BLaER1 treated with 17β-estradiol and CSF1 and Interleukin-3, amounts not matched to agents 10 nM and 100 nM (cell line): ENCODE data around the gene DIRAS1.
A peak's percentile ranks its signal among the peaks of the same experiment; 100 is the strongest.

Source experiments
- H3K27ac ChIP-seq, 11 experiments: shearing (Covaris generic); formaldehyde crosslinking; 2 replicates each; pipeline ENCODE4 v1.8.1; 2022
- H3K27me3 ChIP-seq, 11 experiments: shearing (Covaris generic); formaldehyde crosslinking; 2 replicates each; pipeline ENCODE4 v1.8.1; 2022
- H3K36me3 ChIP-seq, 11 experiments: shearing (Covaris generic); formaldehyde crosslinking; 2 replicates each; pipeline ENCODE4 v1.8.1; 2022
- H3K4me1 ChIP-seq, 10 experiments: shearing (Covaris generic); formaldehyde crosslinking; 2 replicates each; pipeline ENCODE4 v1.8.1; 2022
- H3K4me2 ChIP-seq, 11 experiments: shearing (Covaris generic); formaldehyde crosslinking; 2 replicates each; pipeline ENCODE4 v1.8.1; 2022
- H3K4me3 ChIP-seq, 10 experiments: shearing (Covaris generic); formaldehyde crosslinking; 2 replicates each; pipeline ENCODE4 v1.8.1; 2022
- H3K9ac ChIP-seq, 11 experiments: shearing (Covaris generic); formaldehyde crosslinking; 2 replicates each; pipeline ENCODE4 v1.8.1; 2022
- H3K9me3 ChIP-seq, 11 experiments: shearing (Covaris generic); formaldehyde crosslinking; replicated peaks in 1 of 11; 2 replicates each; pipeline ENCODE4 v1.8.1; 2022
- H4K20me1 ChIP-seq, 11 experiments: shearing (Covaris generic); formaldehyde crosslinking; 2 replicates each; pipeline ENCODE4 v1.8.1; 2022
- Cebpa-rat ChIP-seq, 11 experiments: shearing (Covaris generic); IDR thresholded peaks; 2 replicates each; pipeline ENCODE4 v1.8.1; 2022

Gene DIRAS1

DNA sequence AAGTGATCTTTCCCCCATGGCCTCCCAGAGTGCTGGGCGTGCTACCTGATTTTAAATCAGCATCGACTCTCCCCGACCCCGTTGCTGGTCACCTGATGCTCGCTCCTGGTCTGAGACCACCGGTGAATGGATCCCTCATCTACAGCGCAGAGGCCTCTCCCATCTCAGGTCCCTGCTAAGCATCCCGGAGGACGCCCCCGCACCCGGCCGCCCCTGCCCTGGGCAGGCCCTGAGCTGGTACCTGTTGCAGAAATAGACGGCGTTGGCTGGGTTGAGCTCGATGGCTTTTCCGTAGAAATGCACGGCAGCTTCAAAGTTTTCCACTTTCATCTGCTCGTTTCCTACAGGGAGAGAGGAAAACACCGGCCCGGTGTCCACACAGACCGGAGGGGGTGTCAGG is 43.8 kb upstream of the DIRAS1 start:
- peaks cover 25 to 91% (median 77%) of the 10 kb centered on the region in 11 experiments for H4K20me1 ChIP-seq
- H3K9me3 ChIP-seq, result no peaks in the 10 kb centered on the region
- TF ChIP-seq Cebpa-rat (IDR thresholded peaks at IDR 0.05), result no peak
- H3K36me3 ChIP-seq, result peaks cover 89 to 96% (median 94%) of the 10 kb centered on the region in 11 experiments
- no peak overlapping the region for H3K4me2 ChIP-seq
- no peak overlapping the region for H3K4me3 ChIP-seq
- peaks cover 11 to 28% (median 21%) of the 10 kb centered on the region in 10 experiments for H3K4me1 ChIP-seq
- H3K27me3 ChIP-seq, result no peaks in the 10 kb centered on the region
- H3K9ac ChIP-seq, result 0 out of 22 replicates have a peak overlapping the region, but pooled peaks of 2 of the 11 experiments have one; percentile 5 to 29
- H3K27ac ChIP-seq, result no peak overlapping the region

DNA sequence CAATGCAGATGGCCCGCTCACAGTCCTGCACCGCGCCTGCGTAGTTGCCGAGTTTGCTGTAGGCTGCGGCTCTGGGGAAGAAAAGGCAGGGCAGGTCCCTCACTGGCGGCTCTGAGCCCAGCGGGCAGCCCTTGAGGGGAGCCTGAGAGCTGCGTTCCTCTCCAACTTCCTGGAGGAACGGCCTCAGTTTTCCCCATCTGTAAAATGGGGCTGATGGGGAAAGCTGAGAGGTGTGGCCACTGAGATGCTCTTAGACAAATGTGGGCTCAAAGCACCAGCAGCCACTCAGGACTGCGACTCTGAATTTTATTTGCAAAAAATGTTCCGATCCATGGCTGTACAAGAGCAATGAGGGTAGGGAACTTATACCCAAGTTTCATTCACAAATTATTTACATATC is 42.5 kb upstream of the DIRAS1 start:
- Histone ChIP-seq H3K36me3 (peaks cover 87 to 100% (median 98%) of the 10 kb centered on the region in 11 experiments), H3K4me3 (no peak overlapping the region), H3K4me1 (peaks cover 13 to 28% (median 21%) of the 10 kb centered on the region in 10 experiments), H3K9ac (no peak overlapping the region), H3K27ac (no peak overlapping the region), H3K9me3 (no peaks in the 10 kb centered on the region), H3K4me2 (no peak overlapping the region), H4K20me1 (peaks cover 20 to 92% (median 77%) of the 10 kb centered on the region in 11 experiments; a peak in 21 of 22 replicates), H3K27me3 (no peaks in the 10 kb centered on the region)
- no peak for TF ChIP-seq Cebpa-rat (IDR thresholded peaks at IDR 0.05)

GRCh38 chr19:2762783-2763496 is 41.8 kb upstream of the DIRAS1 start:
- no peak overlapping the region for H3K4me2 ChIP-seq
- peaks cover 84 to 100% (median 98%) of the 10 kb centered on the region in 11 experiments for H3K36me3 ChIP-seq
- H4K20me1 ChIP-seq, result peaks cover 14 to 92% (median 77%) of the 10 kb centered on the region in 11 experiments; a peak in 21 of 22 replicates
- TF ChIP-seq Cebpa-rat (IDR thresholded peaks at IDR 0.05), result no peak
- H3K27me3 ChIP-seq, result no peaks in the 10 kb centered on the region
- no peak overlapping the region for H3K4me3 ChIP-seq
- H3K4me1 ChIP-seq, result peaks cover 13 to 30% (median 25%) of the 10 kb centered on the region in 10 experiments
- no peaks in the 10 kb centered on the region for H3K9me3 ChIP-seq
- 0 out of 22 replicates have a peak overlapping the region, but pooled peaks of 1 of the 11 experiments have one; percentile 15 for H3K27ac ChIP-seq
- 0 out of 22 replicates have a peak overlapping the region, but pooled peaks of 1 of the 11 experiments have one; percentile 38 for H3K9ac ChIP-seq

DNA sequence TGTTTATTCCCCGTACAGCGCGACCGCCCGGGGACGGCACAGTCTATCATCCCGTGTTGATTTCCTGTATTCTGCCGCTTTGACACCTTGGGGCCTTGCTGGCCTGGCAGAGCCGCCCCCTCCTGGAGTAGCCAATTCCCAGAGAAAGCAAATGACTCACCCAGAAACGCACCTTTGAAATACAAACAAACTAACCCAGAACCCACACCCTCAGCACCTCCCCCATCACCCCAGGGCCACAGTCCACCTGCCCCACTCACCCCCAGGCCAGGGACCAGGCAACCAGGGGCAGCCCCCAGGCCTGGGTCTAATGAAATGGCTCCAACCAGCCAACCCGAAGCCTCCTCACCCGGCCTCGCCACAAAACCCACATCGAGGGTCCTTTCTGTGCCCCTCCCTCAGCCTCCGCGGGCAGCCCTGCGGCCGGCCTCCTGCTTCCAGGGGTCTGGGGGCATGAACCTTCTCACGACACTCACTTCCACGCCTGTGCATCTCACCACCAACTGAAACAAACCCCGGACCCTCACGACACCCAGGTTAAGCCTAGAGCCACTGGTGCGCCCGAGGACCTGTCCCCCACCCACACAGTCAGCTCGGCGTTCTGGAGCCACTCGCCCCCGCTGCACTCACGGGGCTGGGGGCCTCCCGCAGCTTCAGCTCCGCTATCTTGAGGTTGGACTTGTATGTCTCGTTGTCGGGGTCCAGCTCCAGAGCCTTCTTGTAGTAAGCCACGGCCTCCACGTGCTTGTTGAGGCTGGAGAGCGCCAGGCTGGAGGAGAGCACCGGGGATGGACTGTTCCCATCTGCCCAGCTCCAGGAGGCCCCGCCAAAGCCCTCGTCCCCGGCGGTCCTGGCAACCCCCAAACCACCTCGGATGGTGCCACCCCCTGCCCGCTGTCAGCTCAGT is 41.0 kb upstream of the DIRAS1 start:
- no peak for TF ChIP-seq Cebpa-rat (IDR thresholded peaks at IDR 0.05)
- Histone ChIP-seq H3K4me2 (no peak overlapping the region), H3K4me1 (peaks cover 13 to 38% (median 33%) of the 10 kb centered on the region in 10 experiments), H3K4me3 (no peak overlapping the region), H3K27ac (0 out of 22 replicates have a peak overlapping the region, but pooled peaks of 1 of the 11 experiments have one; percentile 15), H3K9me3 (no peaks in the 10 kb centered on the region), H4K20me1 (peaks cover 7 to 92% (median 77%) of the 10 kb centered on the region in 11 experiments; a peak in 21 of 22 replicates), H3K9ac (0 out of 22 replicates have a peak overlapping the region, but pooled peaks of 1 of the 11 experiments have one; percentile 38), H3K36me3 (peaks cover 84 to 100% (median 98%) of the 10 kb centered on the region in 11 experiments), H3K27me3 (no peaks in the 10 kb centered on the region)

DNA sequence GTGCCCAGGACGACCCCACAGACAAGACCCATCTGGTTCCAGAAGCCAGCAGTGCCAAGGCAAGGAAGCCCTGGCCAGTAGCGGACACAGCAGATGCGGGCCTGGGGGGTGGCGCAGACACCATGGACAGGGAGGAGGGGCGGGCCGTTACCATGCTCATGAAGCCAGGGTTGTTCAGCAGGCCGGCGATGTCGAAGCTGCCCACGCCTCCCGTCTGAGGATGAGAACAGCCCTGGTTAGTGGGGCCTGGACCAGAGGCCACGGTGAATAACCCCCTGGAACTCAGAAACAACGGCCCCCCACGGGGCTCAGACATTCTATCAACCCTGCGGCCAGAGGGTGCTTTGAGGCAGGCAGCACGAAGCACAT is 40.1 kb upstream of the DIRAS1 start:
- Histone ChIP-seq H3K27me3 (no peaks in the 10 kb centered on the region), H3K36me3 (peaks cover 84 to 100% (median 98%) of the 10 kb centered on the region in 11 experiments), H4K20me1 (peaks cover 7 to 92% (median 81%) of the 10 kb centered on the region in 11 experiments; a peak in 21 of 22 replicates), H3K9me3 (no peaks in the 10 kb centered on the region), H3K27ac (no peak overlapping the region), H3K4me3 (no peak overlapping the region), H3K4me1 (peaks cover 13 to 46% (median 40%) of the 10 kb centered on the region in 10 experiments), H3K4me2 (no peak overlapping the region), H3K9ac (no peak overlapping the region)
- no peak for TF ChIP-seq Cebpa-rat (IDR thresholded peaks at IDR 0.05)

- Histone ChIP-seq H3K4me2 (peak overlapping the region; percentile 28 to 67 (median 58)), H4K20me1 (peaks cover 7 to 95% (median 86%) of the 10 kb centered on the region in 11 experiments; a peak in 21 of 22 replicates), H3K9ac (peak overlapping the region in 1 of 11 experiments; percentile 24; a peak in 1 of 22 replicates), H3K9me3 (no peaks in the 10 kb centered on the region), H3K4me1 (peaks cover 13 to 57% (median 45%) of the 10 kb centered on the region in 10 experiments), H3K4me3 (no peak overlapping the region), H3K27me3 (no peaks in the 10 kb centered on the region), H3K36me3 (peaks cover 83 to 100% (median 98%) of the 10 kb centered on the region in 11 experiments), H3K27ac (no peak overlapping the region)
- TF ChIP-seq Cebpa-rat (IDR thresholded peaks at IDR 0.05), result no peak
These were observed 38.8 kb upstream of the DIRAS1 start for GRCh38 chr19:2759965-2760364.

DNA sequence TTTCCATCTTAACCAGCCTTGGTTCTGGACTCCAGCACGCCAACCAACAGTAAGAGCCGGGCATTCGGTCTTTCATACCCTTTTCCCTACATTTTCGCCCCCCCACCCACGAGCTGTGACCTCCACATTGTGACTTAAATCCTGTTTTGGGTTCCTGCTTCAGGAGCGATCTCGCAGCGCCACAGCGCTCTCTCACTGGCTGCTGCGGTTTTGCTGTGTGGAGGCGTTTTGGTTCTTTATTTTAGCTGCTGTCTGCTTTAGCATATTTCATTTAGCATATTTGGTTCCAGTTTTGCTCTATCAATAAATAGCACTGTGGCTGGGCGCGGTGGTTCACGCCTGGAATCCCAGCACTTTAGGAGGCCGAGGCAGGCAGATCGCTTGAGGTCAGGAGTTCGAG is 38.2 kb upstream of the DIRAS1 start:
- H3K4me2 ChIP-seq, result peak overlapping the region; percentile 28 to 67 (median 58)
- no peaks in the 10 kb centered on the region for H3K9me3 ChIP-seq
- no peak overlapping the region for H3K4me3 ChIP-seq
- H4K20me1 ChIP-seq, result peaks cover 7 to 94% (median 82%) of the 10 kb centered on the region in 11 experiments; a peak in 21 of 22 replicates
- H3K27me3 ChIP-seq, result no peaks in the 10 kb centered on the region
- H3K36me3 ChIP-seq, result peaks cover 83 to 100% (median 98%) of the 10 kb centered on the region in 11 experiments
- H3K9ac ChIP-seq, result peak overlapping the region in 3 of 11 experiments; percentile 4 to 24 (median 17); a peak in 1 of 22 replicates
- no peak for TF ChIP-seq Cebpa-rat (IDR thresholded peaks at IDR 0.05)
- H3K27ac ChIP-seq, result peak overlapping the region in 2 of 11 experiments; percentile 14 to 18; a peak in 1 of 22 replicates
- peaks cover 13 to 57% (median 45%) of the 10 kb centered on the region in 10 experiments for H3K4me1 ChIP-seq

DNA sequence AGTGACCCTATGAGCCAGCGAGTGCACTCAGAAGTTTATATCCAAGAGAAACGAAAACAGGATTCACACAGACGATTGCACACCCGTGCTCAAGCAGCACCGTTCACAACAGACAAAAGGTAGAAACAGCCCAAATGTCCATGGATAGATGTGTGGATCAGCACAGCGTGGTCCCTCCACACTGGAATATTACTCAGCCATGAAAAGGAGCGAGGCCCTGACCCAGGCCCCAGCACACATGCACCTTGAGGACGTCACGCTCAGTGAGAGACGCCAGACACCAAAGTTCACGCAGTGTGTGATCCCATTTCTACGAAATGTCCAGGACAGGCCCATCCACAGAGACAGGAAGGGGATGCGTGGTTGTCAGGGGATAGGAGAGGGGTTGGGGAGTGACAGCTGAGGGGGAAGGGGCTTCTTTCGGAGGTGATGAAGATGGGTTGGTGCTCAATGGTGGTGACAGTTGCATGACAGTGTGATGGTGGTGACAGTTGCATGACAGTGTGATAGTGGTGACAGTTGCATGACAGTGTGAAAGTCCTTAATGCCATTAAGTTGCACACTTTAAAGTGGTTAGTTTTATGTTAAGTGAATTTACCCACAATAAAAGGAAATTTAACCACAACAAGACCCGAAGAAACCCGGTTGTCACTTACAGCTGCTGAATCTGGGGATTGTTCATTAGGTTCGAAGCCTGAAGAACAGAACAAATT is 37.6 kb upstream of the DIRAS1 start:
- Histone ChIP-seq H3K27ac (peak overlapping the region in 2 of 11 experiments; percentile 14 to 18; a peak in 1 of 22 replicates), H3K4me1 (peaks cover 13 to 57% (median 45%) of the 10 kb centered on the region in 10 experiments), H3K27me3 (no peaks in the 10 kb centered on the region), H3K9ac (0 out of 22 replicates have a peak overlapping the region, but pooled peaks of 2 of the 11 experiments have one; percentile 4 to 17), H4K20me1 (peaks cover 7 to 99% (median 81%) of the 10 kb centered on the region in 11 experiments; a peak in 21 of 22 replicates), H3K36me3 (peaks cover 82 to 100% (median 98%) of the 10 kb centered on the region in 11 experiments), H3K4me3 (no peak overlapping the region), H3K9me3 (no peaks in the 10 kb centered on the region), H3K4me2 (peak overlapping the region; percentile 28 to 67 (median 58); a peak in 15 of 22 replicates)
- TF ChIP-seq Cebpa-rat (IDR thresholded peaks at IDR 0.05), result no peak
